HepG2 (cell line): ENCODE measurements around the gene MAB21L4. TPM values are rescaled to one million over a fixed set of nuclear protein-coding genes. Genes with fewer than 3 reads are reported as not detected.

Experiments
- HDAC1 ChIP-seq: sonication (generic); formaldehyde crosslinking; IDR thresholded peaks from 2 replicates; pipeline ENCODE4 v1.5.1; 2020; ENCODE audit warnings: mild to moderate bottlenecking, missing genetic modification reagents
- HMG20A ChIP-seq: IDR thresholded peaks from 2 replicates; pipeline ENCODE4 v1.6.1; 2016; ENCODE audit warnings: borderline replicate concordance
- KLF9 ChIP-seq: IDR thresholded peaks from 2 replicates; pipeline ENCODE4 v1.6.1; 2016; ENCODE audit warnings: low read depth
- NCOA5 ChIP-seq: sonication (generic); formaldehyde crosslinking; IDR thresholded peaks from 2 replicates; pipeline ENCODE4 v1.4.0; 2020; ENCODE audit warnings: missing genetic modification reagents
- PAWR ChIP-seq: sonication (generic); formaldehyde crosslinking; IDR thresholded peaks from 2 replicates; pipeline ENCODE4 v1.4.0; 2020; ENCODE audit warnings: missing genetic modification reagents, mild to moderate bottlenecking, borderline replicate concordance
- RBM39 ChIP-seq: fragments of 200-400 bp; formaldehyde crosslinking; IDR thresholded peaks from one replicate; pipeline ENCODE4 v1.6.1; 2018; ENCODE audit warnings: antibody characterized with exemption, mild to moderate bottlenecking, low read depth, low read length; ENCODE audit not compliant: poor library complexity, severe bottlenecking
- RXRB ChIP-seq: IDR thresholded peaks from 2 replicates; pipeline ENCODE4 v1.6.1; 2016; ENCODE audit warnings: borderline replicate concordance, missing genetic modification reagents, missing compliant biosample characterization
- SRSF9 ChIP-seq: fragments of 200-400 bp; formaldehyde crosslinking; IDR thresholded peaks from 2 replicates; pipeline ENCODE4 v1.6.1; 2018; ENCODE audit warnings: borderline replicate concordance, mild to moderate bottlenecking, low read depth, low read length; ENCODE audit not compliant: insufficient read depth, poor library complexity, severe bottlenecking
- TMF1 ChIP-seq: sonication (generic); formaldehyde crosslinking; IDR thresholded peaks from 2 replicates; pipeline ENCODE4 v1.8.1; 2022; ENCODE audit warnings: low read depth, missing genetic modification reagents
- TP53 ChIP-seq: sonication (generic); formaldehyde crosslinking; conservative IDR thresholded peaks from 2 replicates; pipeline ENCODE4 v1.4.0; 2020; ENCODE audit warnings: missing genetic modification reagents
- ZKSCAN8 ChIP-seq: IDR thresholded peaks from 2 replicates; pipeline ENCODE4 v1.6.1; 2016; ENCODE audit warnings: borderline replicate concordance, missing genetic modification reagents, missing compliant biosample characterization
- ZSCAN20 ChIP-seq: sonication (generic); formaldehyde crosslinking; IDR thresholded peaks from 2 replicates; pipeline ENCODE4 v1.4.0; 2020; ENCODE audit warnings: missing genetic modification reagents, mild to moderate bottlenecking, borderline replicate concordance
- polyA plus RNA-seq, 8 experiments: library from polyadenylated mRNA; depleted of rRNA in 3 of 8; stranded (reverse) in 7 of 8; unstranded in 1 of 8; fragments of >200 nt; fragmentation: Illumina TruSeq in 4 of 8; extraction: Trizol in 4 of 8; gene quantifications; 2 replicates each; pipeline versions ENCODE4 v1.2.1 to v1.2.3, GENCODE V29; 2011 to 2016; ENCODE audit warnings: low read depth in 4 of 8, missing spikeins in 1 of 8, mixed read lengths in 1 of 8; ENCODE audit not compliant: insufficient read depth in 1 of 8
- total RNA-seq, 5 experiments: library from RNA; depleted of rRNA; stranded (reverse); fragments of >200 nt; fragmentation: Illumina TruSeq; extraction: Trizol; gene quantifications; 2 replicates each; pipeline ENCODE4 v1.2.3, GENCODE V29; 2016; ENCODE audit warnings: low read depth in 1 of 5
- TF ChIP-seq, protein P1 (sequence below): conservative IDR thresholded peaks from 2 replicates; pipeline ENCODE4 v1.6.1; 2018; ENCODE audit warnings: missing genetic modification reagents
- TF ChIP-seq, protein P2 (sequence below): sonication (generic); formaldehyde crosslinking; IDR thresholded peaks from 2 replicates; pipeline ENCODE4 v1.8.0; 2022; ENCODE audit warnings: low read depth, missing genetic modification reagents
- TF ChIP-seq, protein P3 (sequence below): sonication (generic); formaldehyde crosslinking; IDR thresholded peaks from 2 replicates; pipeline ENCODE4 v1.8.0; 2022; ENCODE audit warnings: mild to moderate bottlenecking, missing genetic modification reagents
- TF ChIP-seq, protein P4 (sequence below): sonication (generic); formaldehyde crosslinking; IDR thresholded peaks from 2 replicates; pipeline ENCODE4 v1.5.0; 2020; ENCODE audit warnings: missing genetic modification reagents
- TF ChIP-seq, protein P5 (sequence below): sonication (generic); formaldehyde crosslinking; IDR thresholded peaks from 2 replicates; pipeline ENCODE4 v1.4.0; 2020; ENCODE audit warnings: missing genetic modification reagents
- TF ChIP-seq, protein P6 (sequence below): sonication (generic); formaldehyde crosslinking; IDR thresholded peaks from 2 replicates; pipeline ENCODE4 v1.4.0; 2020; ENCODE audit warnings: mild to moderate bottlenecking, missing genetic modification reagents

MAB21L4 gene
- total and polyA plus RNA-seq, 2 of the 13 experiments (the other 11 are each of a cell fraction or from before 2014, with no cell fraction given) = 3.0 to 14.0 TPM

DNA sequence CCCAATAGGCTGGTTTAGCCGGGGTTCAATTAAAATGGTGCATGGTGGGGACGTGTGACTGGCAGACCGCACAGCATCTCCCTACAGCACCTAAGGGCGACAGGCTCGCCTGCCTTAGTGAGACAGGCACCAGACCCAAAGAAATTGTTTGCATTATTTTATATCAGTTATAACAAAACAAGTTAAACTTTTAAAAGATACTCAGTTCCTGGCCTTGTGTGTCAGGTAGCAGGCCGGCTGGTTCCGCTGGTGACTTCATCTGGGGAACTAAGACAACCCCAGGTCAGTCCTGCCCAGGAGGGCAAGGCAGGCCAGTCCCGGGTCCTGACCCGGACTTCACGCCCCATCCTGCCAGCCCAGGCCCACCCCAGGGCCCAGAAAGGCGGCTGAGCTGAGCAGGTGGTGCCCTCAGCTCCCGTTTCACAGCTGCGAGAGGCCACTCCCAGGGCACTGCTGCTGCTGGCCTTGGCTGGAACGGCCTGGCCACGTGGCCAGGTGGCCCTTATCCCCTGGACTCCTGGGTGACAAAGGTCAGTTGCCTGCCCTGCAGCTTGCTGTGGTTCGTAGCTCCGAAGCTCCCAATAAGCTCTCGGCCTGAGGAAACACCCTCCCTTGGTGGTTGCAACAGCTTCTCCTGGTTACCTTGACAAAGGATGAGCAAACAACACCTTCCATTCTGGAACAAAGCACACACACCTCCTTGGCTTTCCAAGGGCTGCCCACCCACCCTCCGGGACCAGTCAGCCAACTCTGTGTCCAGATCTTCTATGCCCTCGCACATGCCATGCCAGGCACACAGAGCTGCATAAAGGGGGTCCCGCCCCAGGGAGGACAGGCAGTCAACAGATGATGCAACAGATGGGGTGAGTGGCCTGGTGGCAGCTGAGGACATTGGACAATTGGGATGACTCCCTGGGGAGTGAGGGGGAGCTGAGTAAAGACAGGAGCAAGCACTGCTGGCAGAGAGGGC is 38.6 kb downstream of the MAB21L4 start (continued):
- TF ChIP-seq, protein P1, sequence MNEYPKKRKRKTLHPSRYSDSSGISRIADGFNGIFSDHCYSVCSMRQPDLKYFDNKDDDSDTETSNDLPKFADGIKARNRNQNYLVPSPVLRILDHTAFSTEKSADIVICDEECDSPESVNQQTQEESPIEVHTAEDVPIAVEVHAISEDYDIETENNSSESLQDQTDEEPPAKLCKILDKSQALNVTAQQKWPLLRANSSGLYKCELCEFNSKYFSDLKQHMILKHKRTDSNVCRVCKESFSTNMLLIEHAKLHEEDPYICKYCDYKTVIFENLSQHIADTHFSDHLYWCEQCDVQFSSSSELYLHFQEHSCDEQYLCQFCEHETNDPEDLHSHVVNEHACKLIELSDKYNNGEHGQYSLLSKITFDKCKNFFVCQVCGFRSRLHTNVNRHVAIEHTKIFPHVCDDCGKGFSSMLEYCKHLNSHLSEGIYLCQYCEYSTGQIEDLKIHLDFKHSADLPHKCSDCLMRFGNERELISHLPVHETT (CRISPR knock-in tag) = no peak; the same call in 1 of the 2 replicates
- TF ChIP-seq, protein P2, sequence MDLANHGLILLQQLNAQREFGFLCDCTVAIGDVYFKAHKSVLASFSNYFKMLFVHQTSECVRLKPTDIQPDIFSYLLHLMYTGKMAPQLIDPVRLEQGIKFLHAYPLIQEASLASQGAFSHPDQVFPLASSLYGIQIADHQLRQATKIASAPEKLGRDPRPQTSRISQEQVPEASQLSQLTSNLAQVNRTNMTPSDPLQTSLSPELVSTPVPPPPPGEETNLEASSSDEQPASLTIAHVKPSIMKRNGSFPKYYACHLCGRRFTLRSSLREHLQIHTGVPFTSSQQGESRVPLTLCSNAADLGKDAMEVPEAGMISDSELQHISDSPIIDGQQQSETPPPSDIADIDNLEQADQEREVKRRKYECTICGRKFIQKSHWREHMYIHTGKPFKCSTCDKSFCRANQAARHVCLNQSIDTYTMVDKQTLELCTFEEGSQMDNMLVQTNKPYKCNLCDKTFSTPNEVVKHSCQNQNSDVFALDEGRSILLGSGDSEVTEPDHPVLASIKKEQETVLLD (CRISPR knock-in tag) = peak; percentile 40; the same call in 1 of the 2 replicates
- TF ChIP-seq, protein P3, sequence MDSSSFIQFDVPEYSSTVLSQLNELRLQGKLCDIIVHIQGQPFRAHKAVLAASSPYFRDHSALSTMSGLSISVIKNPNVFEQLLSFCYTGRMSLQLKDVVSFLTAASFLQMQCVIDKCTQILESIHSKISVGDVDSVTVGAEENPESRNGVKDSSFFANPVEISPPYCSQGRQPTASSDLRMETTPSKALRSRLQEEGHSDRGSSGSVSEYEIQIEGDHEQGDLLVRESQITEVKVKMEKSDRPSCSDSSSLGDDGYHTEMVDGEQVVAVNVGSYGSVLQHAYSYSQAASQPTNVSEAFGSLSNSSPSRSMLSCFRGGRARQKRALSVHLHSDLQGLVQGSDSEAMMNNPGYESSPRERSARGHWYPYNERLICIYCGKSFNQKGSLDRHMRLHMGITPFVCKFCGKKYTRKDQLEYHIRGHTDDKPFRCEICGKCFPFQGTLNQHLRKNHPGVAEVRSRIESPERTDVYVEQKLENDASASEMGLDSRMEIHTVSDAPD (CRISPR knock-in tag) = peak; percentile 51
- TF ChIP-seq HMG20A (CRISPR knock-in tag) = peak; percentile 86
- TF ChIP-seq SRSF9 = no peak
- TF ChIP-seq, protein P4, sequence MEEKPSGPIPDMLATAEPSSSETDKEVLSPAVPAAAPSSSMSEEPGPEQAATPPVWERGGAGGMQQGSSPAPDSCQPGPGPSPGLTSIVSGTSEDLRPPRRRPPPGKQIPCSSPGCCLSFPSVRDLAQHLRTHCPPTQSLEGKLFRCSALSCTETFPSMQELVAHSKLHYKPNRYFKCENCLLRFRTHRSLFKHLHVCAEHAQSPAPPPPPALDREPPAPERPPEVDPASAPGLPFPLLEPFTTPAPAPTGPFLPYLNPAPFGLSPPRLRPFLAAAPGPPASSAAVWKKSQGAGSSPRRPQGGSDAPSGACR = peak; percentile 96
- TF ChIP-seq RBM39 = no peak
- no peak for TF ChIP-seq TP53
- peak; percentile 96 for TF ChIP-seq KLF9 (CRISPR knock-in tag)
- peak; percentile 85; the same call in 1 of the 2 replicates for TF ChIP-seq ZKSCAN8 (CRISPR knock-in tag)
- peak; percentile 92 for TF ChIP-seq RXRB (CRISPR knock-in tag)
- 0 out of 2 replicates have a peak, but pooled peaks have one; percentile 57 for TF ChIP-seq TMF1 (CRISPR knock-in tag)
- TF ChIP-seq, protein P5, sequence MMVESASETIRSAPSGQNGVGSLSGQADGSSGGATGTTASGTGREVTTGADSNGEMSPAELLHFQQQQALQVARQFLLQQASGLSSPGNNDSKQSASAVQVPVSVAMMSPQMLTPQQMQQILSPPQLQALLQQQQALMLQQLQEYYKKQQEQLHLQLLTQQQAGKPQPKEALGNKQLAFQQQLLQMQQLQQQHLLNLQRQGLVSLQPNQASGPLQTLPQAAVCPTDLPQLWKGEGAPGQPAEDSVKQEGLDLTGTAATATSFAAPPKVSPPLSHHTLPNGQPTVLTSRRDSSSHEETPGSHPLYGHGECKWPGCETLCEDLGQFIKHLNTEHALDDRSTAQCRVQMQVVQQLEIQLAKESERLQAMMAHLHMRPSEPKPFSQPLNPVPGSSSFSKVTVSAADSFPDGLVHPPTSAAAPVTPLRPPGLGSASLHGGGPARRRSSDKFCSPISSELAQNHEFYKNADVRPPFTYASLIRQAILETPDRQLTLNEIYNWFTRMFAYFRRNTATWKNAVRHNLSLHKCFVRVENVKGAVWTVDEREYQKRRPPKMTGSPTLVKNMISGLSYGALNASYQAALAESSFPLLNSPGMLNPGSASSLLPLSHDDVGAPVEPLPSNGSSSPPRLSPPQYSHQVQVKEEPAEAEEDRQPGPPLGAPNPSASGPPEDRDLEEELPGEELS = peak; percentile 74
- TF ChIP-seq NCOA5 (CRISPR knock-in tag) = no peak
- TF ChIP-seq, protein P6, sequence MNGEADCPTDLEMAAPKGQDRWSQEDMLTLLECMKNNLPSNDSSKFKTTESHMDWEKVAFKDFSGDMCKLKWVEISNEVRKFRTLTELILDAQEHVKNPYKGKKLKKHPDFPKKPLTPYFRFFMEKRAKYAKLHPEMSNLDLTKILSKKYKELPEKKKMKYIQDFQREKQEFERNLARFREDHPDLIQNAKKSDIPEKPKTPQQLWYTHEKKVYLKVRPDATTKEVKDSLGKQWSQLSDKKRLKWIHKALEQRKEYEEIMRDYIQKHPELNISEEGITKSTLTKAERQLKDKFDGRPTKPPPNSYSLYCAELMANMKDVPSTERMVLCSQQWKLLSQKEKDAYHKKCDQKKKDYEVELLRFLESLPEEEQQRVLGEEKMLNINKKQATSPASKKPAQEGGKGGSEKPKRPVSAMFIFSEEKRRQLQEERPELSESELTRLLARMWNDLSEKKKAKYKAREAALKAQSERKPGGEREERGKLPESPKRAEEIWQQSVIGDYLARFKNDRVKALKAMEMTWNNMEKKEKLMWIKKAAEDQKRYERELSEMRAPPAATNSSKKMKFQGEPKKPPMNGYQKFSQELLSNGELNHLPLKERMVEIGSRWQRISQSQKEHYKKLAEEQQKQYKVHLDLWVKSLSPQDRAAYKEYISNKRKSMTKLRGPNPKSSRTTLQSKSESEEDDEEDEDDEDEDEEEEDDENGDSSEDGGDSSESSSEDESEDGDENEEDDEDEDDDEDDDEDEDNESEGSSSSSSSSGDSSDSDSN (CRISPR knock-in tag) = peak; percentile 96
- TF ChIP-seq ZSCAN20 (CRISPR knock-in tag) = 0 out of 2 replicates have a peak, but pooled peaks have one; percentile 61
- TF ChIP-seq PAWR (CRISPR knock-in tag) = no peak
- TF ChIP-seq HDAC1 (CRISPR knock-in tag) = peak; percentile 99
